Mesothelial cell of epicardium (in vitro differentiated cells): ENCODE measurements around the gene NFE2L3. TPM values are rescaled to one million over a fixed set of nuclear protein-coding genes. Genes with fewer than 3 reads are reported as not detected.
A peak's percentile ranks its signal among the peaks of the same experiment; 100 is the strongest.
"Not testable (repeated sequence)": the region's sequence is repeated elsewhere in the genome, so short reads cannot be mapped to it uniquely, and the experiment has no call there.

Experiments
- DNase-seq, 2 experiments: peaks; one replicate each; pipeline ENCODE4 v3.0.0; 2021; ENCODE audit warnings: low spot score in 2 of 2; ENCODE audit not compliant: unreplicated experiment in 2 of 2
- H3K27ac Mint-ChIP-seq: 2 replicates; pipeline ENCODE4 v1.8.0; 2021; ENCODE audit warnings: mixed read lengths
- H3K27me3 Mint-ChIP-seq: 2 replicates; pipeline ENCODE4 v1.8.0; 2021; ENCODE audit warnings: low read depth, mixed read lengths
- H3K36me3 Mint-ChIP-seq: 2 replicates; pipeline ENCODE4 v1.8.0; 2021; ENCODE audit warnings: mixed read lengths
- H3K4me1 Mint-ChIP-seq: 2 replicates; pipeline ENCODE4 v1.8.0; 2021; ENCODE audit warnings: mixed read lengths
- H3K4me3 Mint-ChIP-seq: 2 replicates; pipeline ENCODE4 v1.8.0; 2021; ENCODE audit warnings: mild to moderate bottlenecking, moderate library complexity, mixed read lengths
- H3K9me3 Mint-ChIP-seq: 2 replicates; pipeline ENCODE4 v1.8.0; 2021; ENCODE audit warnings: mixed read lengths
- CTCF ChIP-seq: fragments of 200-600 bp; sonication (generic); IDR thresholded peaks from one replicate; pipeline ENCODE4 v1.5.0; 2021; ENCODE audit warnings: antibody characterized with exemption; ENCODE audit not compliant: unreplicated experiment
- total RNA-seq: library from RNA; stranded (reverse); gene quantifications from 3 replicates; pipeline ENCODE4 v1.2.1, GENCODE V29; 2021

The NFE2L3 gene
- total RNA-seq, 1 donor from 2014 or later = 11.8 TPM

- no peaks in the 10 kb centered on the region for H3K36me3 Mint-ChIP-seq
- no peak overlapping the region for H3K27ac Mint-ChIP-seq
- no peak for TF ChIP-seq CTCF
- H3K4me1 Mint-ChIP-seq = peaks cover 23% of the 10 kb centered on the region
- no peak overlapping the region for H3K4me3 Mint-ChIP-seq
- DNase-seq = no peak
- H3K9me3 Mint-ChIP-seq = no peaks in the 10 kb centered on the region
- peaks cover 36% of the 10 kb centered on the region for H3K27me3 Mint-ChIP-seq
These were observed 2.5 kb upstream of the NFE2L3 start for GRCh38 chr7:26149391-26149977.

GRCh38 chr7:26151096-26151495 lies 902 bp upstream of the NFE2L3 start:
- Mint-ChIP-seq H3K4me3 (peak overlapping the region; percentile 65), H3K4me1 (peaks cover 25% of the 10 kb centered on the region), H3K36me3 (no peaks in the 10 kb centered on the region), H3K9me3 (no peaks in the 10 kb centered on the region), H3K27ac (no peak overlapping the region), H3K27me3 (peaks cover 43% of the 10 kb centered on the region)
- DNase-seq = no peak
- no peak for TF ChIP-seq CTCF

GRCh38 chr7:26151650-26151952 lies 397 bp upstream of the NFE2L3 start:
- no peaks in the 10 kb centered on the region for H3K9me3 Mint-ChIP-seq
- peak overlapping the region; percentile 61 for H3K27ac Mint-ChIP-seq
- peak overlapping the region; percentile 65 for H3K4me3 Mint-ChIP-seq
- DNase-seq = no peak
- TF ChIP-seq CTCF = no peak
- H3K27me3 Mint-ChIP-seq = peaks cover 43% of the 10 kb centered on the region
- no peaks in the 10 kb centered on the region for H3K36me3 Mint-ChIP-seq
- peaks cover 29% of the 10 kb centered on the region for H3K4me1 Mint-ChIP-seq

GRCh38 chr7:26152782-26153240 lies 813 bp downstream of the NFE2L3 start:
- not testable (repeated sequence) for DNase-seq, H3K9me3 Mint-ChIP-seq, H3K36me3 Mint-ChIP-seq, H3K27ac Mint-ChIP-seq
- H3K4me1 Mint-ChIP-seq = peaks cover 31% of the 10 kb centered on the region
- peaks cover 43% of the 10 kb centered on the region for H3K27me3 Mint-ChIP-seq
- H3K4me3 Mint-ChIP-seq = peak overlapping the region; percentile 67

- Mint-ChIP-seq H3K4me1 (peaks cover 31% of the 10 kb centered on the region), H3K27me3 (peaks cover 43% of the 10 kb centered on the region), H3K4me3 (peak overlapping the region; percentile 67), H3K27ac (no peak overlapping the region), H3K36me3 (no peaks in the 10 kb centered on the region), H3K9me3 (no peaks in the 10 kb centered on the region)
- no peak for DNase-seq
- TF ChIP-seq CTCF = no peak
These were observed 1.3 kb downstream of the NFE2L3 start for GRCh38 chr7:26153241-26153822.

GRCh38 chr7:26153823-26154783 lies 2.1 kb downstream of the NFE2L3 start:
- peak overlapping the region; percentile 67 for H3K4me3 Mint-ChIP-seq
- peaks cover 43% of the 10 kb centered on the region for H3K27me3 Mint-ChIP-seq

More at GRCh38 chr7:26153823-26154783, 2.1 kb downstream of the NFE2L3 start:
- no peak overlapping the region for H3K27ac Mint-ChIP-seq
- no peaks in the 10 kb centered on the region for H3K36me3 Mint-ChIP-seq
- peaks cover 34% of the 10 kb centered on the region for H3K4me1 Mint-ChIP-seq
- no peak for TF ChIP-seq CTCF
- DNase-seq = no peak
- H3K9me3 Mint-ChIP-seq = no peaks in the 10 kb centered on the region
